Neural progenitor cell (in vitro differentiated cells): ENCODE data around the gene TLR6.

Experiments used
- EZH2 ChIP-seq: fragments of 200-600 bp; sonication (generic); IDR thresholded peaks from 2 replicates; pipeline ENCODE4 v1.6.1; 2017; ENCODE audit warnings: antibody characterized with exemption, mild to moderate bottlenecking, moderate library complexity
- TF ChIP-seq, protein P1 (sequence below): fragments of 200-600 bp; sonication (generic); IDR thresholded peaks from 2 replicates; pipeline ENCODE4 v1.5.1; 2017; ENCODE audit warnings: antibody characterized with exemption, mild to moderate bottlenecking

DNA sequence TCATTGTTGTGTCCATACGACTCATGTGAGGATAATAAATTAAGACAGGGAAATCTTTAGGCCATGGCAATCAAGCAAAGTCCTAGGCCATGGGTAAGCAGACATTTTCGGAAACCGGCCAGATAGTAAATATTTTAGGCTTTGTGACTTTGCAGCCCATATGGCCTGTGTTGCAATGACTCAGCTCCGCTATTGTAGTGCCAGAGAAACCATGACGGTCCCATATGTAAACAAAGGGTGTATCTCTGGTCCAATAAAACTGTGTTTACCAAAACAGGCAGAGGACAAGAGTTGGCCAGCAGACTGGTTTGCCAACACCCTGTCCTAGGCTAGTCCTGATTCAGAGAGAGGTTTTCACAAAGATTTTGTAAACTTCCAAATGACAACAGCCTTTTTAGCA lies 16.0 kb upstream of the TLR6 start:
- TF ChIP-seq, protein P1, sequence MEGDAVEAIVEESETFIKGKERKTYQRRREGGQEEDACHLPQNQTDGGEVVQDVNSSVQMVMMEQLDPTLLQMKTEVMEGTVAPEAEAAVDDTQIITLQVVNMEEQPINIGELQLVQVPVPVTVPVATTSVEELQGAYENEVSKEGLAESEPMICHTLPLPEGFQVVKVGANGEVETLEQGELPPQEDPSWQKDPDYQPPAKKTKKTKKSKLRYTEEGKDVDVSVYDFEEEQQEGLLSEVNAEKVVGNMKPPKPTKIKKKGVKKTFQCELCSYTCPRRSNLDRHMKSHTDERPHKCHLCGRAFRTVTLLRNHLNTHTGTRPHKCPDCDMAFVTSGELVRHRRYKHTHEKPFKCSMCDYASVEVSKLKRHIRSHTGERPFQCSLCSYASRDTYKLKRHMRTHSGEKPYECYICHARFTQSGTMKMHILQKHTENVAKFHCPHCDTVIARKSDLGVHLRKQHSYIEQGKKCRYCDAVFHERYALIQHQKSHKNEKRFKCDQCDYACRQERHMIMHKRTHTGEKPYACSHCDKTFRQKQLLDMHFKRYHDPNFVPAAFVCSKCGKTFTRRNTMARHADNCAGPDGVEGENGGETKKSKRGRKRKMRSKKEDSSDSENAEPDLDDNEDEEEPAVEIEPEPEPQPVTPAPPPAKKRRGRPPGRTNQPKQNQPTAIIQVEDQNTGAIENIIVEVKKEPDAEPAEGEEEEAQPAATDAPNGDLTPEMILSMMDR: no peak
- TF ChIP-seq EZH2: no peak
